Esophagus muscularis mucosa (tissue), 4 donors: ENCODE measurements around the gene TP53TG3B.
"Not testable (repeated sequence)": the region's sequence is repeated elsewhere in the genome, so short reads cannot be mapped to it uniquely, and the experiment has no call there.

Experiments used
- EP300 ChIP-seq: sonication (generic); formaldehyde crosslinking; IDR thresholded peaks from one replicate; pipeline ENCODE4 v1.6.1; 2017; ENCODE audit warnings: antibody characterized with exemption
- POLR2AphosphoS5 ChIP-seq, 2 donors: sonication (generic); formaldehyde crosslinking; IDR thresholded peaks; one replicate each; pipeline ENCODE4 v1.6.1; 2017; ENCODE audit warnings: antibody characterized with exemption in 2 of 2
- TF ChIP-seq, protein P1 (sequence below), 3 experiments: fragments of 200-600 bp in 2 of 3; fragments of 450-650 bp in 1 of 3; sonication (generic) in 2 of 3; IDR thresholded peaks; one replicate each; pipeline ENCODE4 v1.5.1; 2017 to 2019; ENCODE audit warnings: antibody characterized with exemption in 3 of 3, mild to moderate bottlenecking in 2 of 3, moderate library complexity in 1 of 3

DNA sequence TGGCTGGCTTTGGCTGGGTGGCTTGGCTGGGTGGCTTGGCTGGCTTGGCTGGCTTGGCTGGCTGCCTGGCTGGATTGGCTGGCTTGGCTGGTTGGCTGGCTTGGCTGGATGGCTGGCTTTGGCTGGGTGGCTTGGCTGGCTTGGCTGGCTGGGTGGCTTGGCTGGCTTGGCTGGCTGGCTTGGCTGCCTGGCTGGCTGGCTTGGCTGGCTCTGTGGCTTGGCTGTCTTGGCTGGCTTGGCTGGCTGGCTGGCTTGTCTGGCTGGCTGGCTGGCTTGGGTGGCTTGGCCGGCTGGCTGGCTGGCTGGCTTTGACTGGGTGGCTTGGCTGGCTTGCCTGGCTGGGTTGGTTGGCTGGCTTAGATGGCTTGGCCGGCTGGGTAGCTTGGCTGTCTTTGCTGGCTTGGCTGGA is 22.1 kb upstream of the TP53TG3B start:
- not testable (repeated sequence) for TF ChIP-seq POLR2AphosphoS5 (IDR thresholded peaks at IDR 0.05); EP300
- TF ChIP-seq, protein P1, sequence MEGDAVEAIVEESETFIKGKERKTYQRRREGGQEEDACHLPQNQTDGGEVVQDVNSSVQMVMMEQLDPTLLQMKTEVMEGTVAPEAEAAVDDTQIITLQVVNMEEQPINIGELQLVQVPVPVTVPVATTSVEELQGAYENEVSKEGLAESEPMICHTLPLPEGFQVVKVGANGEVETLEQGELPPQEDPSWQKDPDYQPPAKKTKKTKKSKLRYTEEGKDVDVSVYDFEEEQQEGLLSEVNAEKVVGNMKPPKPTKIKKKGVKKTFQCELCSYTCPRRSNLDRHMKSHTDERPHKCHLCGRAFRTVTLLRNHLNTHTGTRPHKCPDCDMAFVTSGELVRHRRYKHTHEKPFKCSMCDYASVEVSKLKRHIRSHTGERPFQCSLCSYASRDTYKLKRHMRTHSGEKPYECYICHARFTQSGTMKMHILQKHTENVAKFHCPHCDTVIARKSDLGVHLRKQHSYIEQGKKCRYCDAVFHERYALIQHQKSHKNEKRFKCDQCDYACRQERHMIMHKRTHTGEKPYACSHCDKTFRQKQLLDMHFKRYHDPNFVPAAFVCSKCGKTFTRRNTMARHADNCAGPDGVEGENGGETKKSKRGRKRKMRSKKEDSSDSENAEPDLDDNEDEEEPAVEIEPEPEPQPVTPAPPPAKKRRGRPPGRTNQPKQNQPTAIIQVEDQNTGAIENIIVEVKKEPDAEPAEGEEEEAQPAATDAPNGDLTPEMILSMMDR (IDR thresholded peaks at IDR 0.05), result not testable (repeated sequence)
